GM12892 (cell line): ENCODE results near the gene ATG16L1.

Experiments
- POLR2A ChIP-seq: IDR thresholded peaks from 2 replicates; pipeline ENCODE4 v1.6.1; 2011; ENCODE audit warnings: low read depth, low read length, control low read depth
- POLR2AphosphoS5 ChIP-seq: IDR thresholded peaks from 2 replicates; pipeline ENCODE4 v1.6.1; 2011; ENCODE audit warnings: low read depth, low read length, control low read depth
- TAF1 ChIP-seq: IDR thresholded peaks from 2 replicates; pipeline ENCODE4 v1.6.1; 2011; ENCODE audit warnings: low read depth, mild to moderate bottlenecking, control low read depth, low read length, borderline replicate concordance

DNA sequence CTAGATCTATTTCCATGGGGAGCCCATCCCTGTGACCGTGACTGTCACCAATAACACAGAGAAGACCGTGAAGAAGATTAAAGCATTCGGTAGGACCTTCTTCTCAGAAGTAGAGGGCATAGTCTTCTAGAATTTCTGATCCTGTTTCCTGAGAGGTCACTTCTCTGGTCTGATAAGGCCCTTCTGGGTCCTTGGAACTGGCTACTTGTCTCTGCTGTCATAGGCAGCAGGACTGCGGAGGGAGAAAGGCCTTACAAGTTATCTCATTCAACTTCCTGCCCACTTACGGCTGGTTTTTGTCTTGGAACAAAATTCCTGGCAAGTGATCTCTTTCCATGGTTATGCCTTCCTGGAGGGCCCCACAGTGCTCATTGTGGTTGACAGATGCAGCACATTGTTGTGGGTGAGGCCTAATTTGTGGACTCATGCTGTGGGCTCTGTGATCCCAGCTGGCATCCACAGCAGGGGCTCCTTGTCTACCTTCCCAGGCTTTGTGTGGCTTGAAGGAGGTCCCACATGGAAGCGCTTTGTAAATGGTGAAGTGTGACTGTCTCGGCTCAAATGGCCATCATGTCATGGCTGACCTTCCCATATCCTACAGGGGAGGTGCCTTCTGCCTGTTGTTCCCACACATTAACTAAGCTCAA, 78.1 kb downstream of the ATG16L1 start:
- TF ChIP-seq TAF1 (no peak), POLR2A (no peak), POLR2AphosphoS5 (no peak)
